Measurements from ENCODE around the gene ANKRD13C.
"Not testable (repeated sequence)": the region's sequence is repeated elsewhere in the genome, so short reads cannot be mapped to it uniquely, and the experiment has no call there.

GRCh38 chr1:70339644-70340043 lies 14.9 kb downstream of the ANKRD13C start:
- TF ChIP-seq CTCF (conservative IDR thresholded peaks at IDR 0.05; ENCODE audit: low read depth, low read length); RAD21 (IDR thresholded peaks at IDR 0.05; ENCODE audit: low read length); RFX5 (IDR thresholded peaks at IDR 0.05; ENCODE audit: low read depth, low read length); MXI1 (IDR thresholded peaks at IDR 0.05; ENCODE audit: borderline replicate concordance, low read depth, low read length); BHLHE40 (IDR thresholded peaks at IDR 0.05; ENCODE audit: low read depth, low read length); POLR2A (IDR thresholded peaks at IDR 0.05; ENCODE audit: low read depth, low read length): not testable (repeated sequence)
